CD4-positive, alpha-beta T cell treated with Interleukin-17A for 4 hours (primary cell): ENCODE results near the gene SLC33A1.
"Not testable (repeated sequence)": the region's sequence is repeated elsewhere in the genome, so short reads cannot be mapped to it uniquely, and the experiment has no call there.

Experiments
- DNase-seq: peaks from one replicate; pipeline ENCODE4 v3.0.0-alpha.2; 2020; ENCODE audit warnings: mixed read lengths

SLC33A1 gene

DNA sequence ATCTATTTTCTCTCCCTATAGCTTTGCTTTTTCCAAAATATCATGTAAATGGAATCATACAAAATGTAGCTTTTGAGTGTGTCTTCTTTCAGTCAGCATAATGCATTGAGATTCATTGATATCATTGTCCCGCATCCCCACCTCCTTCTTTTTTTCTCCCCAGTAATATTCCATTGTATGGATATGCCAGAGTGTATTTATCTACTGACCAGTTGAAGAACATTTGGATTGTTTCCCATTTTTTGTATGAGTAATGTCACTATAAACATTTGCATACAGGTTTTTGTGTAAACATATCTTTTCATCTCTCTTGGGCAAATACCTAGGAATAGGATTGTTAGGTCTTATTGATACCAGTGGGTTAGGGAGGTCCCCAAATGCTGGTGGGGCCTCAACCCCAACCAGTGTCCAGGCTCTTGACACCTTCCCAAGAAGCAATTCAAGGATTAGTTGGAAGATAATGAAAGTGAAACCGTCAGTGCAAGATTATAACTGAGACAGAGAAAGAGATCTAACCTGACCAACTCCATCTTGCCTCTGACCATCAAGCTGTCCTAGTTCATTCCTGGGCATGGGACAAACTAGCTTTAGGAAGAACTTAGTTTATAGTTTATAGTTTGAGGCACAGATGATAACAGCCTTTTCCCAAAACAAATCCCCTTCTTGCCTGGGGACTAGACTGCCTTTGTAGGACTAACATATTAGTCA is 7.4 kb upstream of the SLC33A1 start:
- no peak for DNase-seq

DNA sequence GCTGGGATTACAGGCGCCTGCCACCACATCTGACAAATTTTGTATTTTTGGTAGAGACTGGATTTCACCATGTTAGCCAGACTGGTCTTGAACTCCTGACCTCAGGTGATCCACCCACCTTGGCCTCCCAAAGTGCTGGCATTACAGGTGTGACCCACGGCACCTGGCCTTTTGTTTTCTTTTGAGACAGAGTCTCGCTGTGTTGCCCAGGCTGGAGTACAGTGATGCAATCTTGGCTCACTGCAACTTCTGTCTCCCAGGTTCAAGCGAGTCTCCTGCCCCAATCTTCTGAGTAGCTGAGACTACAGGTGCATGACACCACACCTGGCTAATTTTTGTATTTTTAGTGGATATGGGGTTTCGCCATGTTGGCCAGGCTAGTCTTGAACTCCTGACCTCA is 6.2 kb upstream of the SLC33A1 start:
- DNase-seq = not testable (repeated sequence)

DNA sequence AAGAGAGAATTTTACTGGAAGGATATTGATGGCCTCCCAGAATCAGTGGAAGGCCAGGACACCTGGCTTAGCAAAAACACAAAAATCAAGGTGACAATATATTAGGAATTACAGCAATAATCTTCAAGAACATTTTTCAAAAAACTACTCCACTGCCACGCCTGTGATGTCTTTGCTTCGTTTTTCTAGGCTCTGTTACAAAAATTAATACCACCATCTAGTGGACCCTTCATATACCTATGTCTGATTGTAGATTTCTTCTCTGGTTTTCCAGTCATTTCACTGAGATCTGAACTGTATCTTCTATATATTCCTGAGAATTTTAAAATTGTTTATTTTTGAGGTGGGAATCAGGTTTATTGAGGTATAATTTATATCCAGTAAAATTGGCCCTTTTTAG is 5.6 kb upstream of the SLC33A1 start:
- no peak for DNase-seq

DNA sequence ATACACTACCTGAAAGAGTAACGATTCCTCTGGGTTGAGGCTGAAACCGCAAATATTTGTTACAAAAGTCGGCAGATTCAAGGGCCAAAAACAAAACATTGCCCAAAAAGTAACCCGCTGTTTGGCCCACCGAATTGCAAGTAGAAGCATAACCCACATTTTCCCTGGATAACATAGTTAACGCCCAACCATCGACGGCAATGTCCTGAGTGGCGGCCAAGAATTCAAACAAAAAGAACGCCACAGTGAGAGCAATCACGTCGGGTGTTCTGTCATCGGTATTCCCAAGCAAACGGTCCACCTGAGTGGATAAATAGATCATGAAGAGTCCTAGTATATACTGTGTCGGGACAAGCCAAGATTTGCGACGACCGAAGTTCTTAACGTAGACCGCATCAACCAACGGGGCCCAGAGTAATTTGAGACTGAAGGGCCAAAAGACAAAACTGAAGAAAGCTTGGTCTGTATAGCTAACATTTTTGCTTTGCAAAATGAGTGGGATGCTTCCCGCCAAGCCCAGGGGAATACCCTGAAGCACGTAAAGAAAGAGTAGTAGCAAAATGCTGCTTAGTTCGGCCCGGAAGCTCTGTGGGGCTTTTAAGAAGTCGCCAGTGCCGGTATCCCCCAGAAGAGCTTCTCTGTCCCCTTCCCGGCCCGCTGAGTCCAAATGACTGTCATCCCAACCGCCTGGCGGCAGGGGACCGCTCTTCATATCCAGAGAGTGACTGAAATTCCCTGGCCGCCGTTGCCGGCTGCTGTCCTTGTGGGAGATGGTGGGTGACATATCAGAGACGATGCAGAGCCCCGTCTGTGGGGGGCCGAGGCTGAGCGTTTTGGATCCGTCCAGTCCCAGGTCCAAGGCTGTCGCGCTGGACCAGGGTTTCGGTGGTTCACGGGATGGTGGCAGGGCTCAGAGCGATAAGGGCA is 750 bp downstream of the SLC33A1 start:
- peak; percentile 34 for DNase-seq

DNA sequence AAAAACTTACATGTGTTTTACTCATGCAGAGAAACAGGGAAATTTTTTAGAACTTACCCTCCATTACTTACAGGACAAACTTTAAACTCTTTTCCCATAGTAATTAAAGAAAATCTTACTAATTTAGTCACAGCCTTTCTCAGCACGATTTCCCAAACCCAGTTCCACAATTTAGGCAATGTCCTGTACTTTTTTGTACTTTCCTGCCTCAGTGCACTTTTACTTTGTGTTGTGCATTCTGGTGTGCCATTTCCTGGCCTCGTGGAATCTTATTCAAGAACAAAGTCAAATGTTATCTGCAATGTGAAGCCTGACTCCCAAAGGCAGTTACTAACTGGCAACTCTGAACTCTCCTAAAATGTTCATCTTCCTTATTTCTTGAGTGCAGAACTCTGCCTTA is 1.9 kb downstream of the SLC33A1 start:
- no peak for DNase-seq

DNA sequence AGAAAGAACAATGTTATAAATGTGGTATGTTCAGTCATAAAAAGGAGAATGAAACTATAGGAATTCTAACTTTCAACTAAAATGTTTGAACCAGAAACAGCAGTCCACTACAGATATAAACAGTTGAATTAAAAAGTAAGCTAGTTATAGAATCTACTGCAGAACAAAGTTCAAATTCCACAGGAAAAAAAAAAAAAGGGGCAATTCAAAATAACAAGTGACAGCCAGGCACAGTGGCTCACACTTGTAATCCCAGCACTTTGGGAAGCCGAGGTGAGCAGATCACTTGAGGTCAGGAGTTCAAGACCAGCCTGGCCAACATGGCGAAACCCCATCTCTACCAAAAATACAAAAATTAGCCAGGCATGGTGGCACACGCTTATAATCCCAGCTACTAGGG is 4.8 kb downstream of the SLC33A1 start:
- not testable (repeated sequence) for DNase-seq

DNA sequence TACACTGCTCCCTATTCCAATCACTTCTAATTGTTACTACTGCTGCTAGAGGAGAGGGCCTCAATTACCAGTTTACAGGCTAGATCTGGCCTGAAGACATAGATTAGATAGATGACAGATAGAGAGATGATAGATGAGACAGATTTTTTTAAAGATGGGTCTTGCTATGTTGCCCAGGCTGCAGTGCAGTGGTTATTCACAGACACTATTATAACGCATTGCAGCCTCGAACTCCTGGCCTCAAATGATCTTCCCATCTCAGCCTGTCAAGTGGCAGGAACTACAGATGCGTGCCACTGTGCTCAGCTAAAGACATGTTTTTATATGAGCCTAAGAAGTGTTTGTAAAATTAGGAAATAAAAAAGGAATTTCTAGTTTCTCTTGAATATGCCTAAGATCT is 6.2 kb downstream of the SLC33A1 start:
- DNase-seq = no peak

DNA sequence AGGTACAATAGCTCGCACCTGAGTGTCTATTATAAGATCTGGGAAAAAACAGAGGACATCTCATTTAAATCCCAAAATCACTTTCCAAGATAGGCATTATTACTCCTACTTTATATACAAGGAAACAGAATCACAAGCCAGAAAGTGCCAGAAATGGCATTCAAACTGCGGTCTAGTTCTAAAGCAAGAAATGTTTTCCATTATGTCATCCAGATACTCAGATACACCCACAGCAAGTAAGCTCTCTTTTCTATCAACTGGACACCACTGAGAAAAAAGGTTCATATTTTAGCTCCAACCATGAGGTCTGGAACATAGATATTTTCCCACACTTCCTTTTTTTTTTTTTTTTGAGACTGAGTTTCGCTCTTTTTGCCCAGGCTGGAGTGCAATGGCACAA is 8.1 kb downstream of the SLC33A1 start:
- no peak for DNase-seq

DNA sequence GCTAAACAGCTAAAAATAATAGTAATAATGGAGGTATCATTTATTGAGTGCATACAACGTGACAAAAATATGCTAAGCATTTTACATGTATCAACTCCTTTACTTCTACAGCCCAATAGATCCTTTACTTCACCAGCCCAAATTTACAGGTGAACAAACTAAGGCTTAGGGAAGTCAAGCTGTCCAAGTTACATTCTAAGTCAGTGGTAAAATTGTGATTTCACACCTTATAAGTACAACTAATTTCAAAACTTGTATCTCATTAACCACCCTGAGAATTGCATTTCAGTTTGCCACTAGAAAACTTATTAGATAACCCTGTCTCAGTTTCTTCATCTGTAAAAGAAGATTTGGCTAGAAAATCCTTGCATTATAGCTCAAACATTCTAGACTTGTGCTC is 10.7 kb downstream of the SLC33A1 start:
- no peak for DNase-seq

DNA sequence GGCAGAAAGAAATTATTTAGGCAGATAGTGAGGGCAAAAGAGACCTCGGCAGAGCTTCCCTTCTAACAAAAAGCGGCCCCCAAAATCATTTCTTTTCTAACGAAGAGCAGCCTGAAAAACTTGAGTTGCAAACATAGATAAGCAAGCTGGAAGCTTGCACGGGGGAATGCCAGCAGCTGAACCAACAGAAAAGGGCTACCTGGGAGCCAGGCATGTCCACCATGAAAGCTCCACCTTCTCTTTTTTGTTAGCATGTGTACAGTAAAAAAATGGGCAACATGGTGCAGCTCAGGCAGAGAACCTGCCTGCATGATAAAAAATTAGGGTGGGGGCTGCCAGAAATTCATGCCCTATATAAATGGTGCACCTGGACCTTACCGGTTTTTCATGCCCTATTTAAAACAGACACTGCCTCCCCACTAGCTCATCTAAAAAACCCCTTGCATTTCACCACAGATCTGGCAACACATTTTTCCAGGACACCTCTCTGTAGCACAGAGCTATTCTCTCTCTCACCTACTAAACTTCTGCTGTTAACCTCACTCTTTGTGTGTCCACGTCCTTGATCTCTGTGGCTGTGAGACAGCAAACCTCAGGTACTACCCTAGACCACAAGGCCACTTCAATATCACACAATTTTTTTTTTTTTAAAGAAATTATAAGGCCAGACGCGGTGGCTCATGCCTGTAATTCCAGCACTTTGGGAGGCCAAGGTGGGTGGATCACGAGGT is 18.7 kb downstream of the SLC33A1 start:
- DNase-seq = no peak

DNA sequence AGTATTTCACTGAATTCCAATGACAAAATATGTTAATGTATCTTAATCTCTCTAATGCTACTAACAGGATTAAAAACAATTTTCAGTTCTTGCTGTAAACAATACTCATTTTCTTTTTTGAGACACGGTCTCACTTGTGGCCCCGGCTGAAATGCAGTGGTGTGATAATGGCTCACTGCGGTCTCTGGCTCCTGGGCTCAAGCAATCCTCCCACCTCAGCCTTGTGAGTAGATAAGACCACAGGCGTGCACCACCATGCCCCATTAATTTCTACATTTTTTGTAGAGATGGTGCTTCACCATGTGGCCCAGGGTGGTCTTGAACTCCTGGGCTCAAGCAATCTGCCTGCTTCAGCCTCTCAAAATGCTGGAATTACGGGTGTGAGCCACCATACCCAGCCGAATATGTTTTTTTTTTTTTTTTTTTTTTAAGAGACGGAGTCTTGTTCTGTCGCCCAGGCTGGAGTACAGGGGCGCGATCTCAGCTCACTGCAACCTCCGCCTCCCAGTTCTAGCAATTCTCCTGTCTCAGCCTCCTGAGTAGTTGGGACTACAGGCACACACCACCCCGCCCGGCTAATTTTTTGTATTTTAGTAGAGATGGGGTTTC is 25.6 kb downstream of the SLC33A1 start:
- DNase-seq = not testable (repeated sequence)

DNA sequence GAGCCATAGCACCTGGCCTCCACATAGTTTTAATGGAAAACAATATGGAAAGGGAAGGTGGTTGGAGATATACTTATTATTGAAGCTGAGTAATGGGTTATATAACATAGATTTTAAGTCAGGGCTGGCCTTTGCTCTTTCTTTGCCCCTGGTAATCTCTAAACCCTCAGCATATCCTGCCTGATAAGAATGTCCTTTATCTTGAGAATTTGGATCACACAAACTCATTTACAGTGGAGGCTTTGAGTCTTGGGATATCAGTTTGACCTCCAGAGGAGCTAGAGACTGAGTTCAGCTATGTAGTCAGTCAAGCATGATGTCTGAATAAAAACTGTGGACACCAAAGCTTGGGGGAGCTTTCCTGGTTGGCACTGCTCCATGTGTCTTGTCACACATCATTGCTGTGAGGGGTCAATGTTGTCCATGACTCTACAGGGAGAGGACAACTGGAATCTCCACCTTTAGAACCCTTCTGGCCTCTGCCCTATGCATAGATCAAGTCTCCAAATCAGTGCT is 39.1 kb downstream of the SLC33A1 start:
- no peak for DNase-seq

DNA sequence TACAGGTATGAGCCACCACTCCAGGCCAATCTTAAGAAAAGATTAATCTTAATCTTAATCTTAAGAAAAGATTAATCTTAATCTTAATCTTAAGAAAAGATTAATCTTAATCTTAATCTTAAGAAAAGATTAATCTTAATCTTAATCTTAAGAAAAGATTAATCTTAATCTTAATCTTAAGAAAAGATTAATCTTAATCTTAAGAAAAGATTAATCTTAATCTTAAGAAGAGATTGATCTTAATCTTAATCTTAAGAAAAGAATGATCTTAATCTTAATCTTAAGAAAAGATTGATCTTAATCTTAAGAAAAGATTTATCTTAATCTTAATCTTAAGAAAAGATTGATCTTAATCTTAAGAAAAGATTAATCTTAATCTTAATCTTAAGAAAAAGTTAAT is 41.0 kb downstream of the SLC33A1 start:
- DNase-seq = not testable (repeated sequence)

DNA sequence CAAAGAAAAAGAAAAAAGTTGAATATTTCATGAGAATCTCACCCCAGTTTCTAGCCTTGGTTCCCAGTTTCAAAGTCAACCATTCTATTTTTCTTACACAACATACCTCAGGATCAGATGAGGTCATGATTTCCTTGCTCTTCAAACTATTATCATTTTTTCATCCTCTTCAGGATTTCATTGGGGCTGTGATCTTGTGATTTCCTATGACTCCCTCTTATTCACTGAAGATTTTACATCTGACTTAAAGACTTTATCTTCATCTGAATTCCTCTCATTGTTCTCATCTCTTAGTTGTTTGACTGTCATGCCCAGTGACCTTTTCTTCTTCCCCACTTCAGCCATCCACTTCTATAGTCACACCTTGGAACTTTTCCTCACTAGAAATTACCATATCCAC is 45.0 kb downstream of the SLC33A1 start:
- no peak for DNase-seq

DNA sequence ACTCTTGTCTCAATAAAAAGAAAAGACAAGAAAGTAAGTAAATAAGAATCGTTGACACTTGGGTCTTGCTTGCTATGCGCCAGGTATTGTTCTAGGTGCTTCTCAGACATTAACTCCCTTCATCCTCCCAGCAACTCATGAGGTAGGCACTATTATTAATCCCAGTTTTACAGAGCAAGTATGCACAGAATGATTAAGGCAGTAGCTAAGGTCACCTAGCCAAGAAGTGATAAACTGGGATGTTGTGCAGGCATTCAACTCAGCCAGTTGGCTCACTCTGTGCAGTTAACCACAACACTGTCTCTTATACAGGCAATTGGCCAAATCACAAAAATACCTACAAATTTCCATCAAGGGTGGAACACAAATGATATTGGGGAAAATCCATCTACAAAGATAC is 46.4 kb downstream of the SLC33A1 start:
- DNase-seq = no peak

DNA sequence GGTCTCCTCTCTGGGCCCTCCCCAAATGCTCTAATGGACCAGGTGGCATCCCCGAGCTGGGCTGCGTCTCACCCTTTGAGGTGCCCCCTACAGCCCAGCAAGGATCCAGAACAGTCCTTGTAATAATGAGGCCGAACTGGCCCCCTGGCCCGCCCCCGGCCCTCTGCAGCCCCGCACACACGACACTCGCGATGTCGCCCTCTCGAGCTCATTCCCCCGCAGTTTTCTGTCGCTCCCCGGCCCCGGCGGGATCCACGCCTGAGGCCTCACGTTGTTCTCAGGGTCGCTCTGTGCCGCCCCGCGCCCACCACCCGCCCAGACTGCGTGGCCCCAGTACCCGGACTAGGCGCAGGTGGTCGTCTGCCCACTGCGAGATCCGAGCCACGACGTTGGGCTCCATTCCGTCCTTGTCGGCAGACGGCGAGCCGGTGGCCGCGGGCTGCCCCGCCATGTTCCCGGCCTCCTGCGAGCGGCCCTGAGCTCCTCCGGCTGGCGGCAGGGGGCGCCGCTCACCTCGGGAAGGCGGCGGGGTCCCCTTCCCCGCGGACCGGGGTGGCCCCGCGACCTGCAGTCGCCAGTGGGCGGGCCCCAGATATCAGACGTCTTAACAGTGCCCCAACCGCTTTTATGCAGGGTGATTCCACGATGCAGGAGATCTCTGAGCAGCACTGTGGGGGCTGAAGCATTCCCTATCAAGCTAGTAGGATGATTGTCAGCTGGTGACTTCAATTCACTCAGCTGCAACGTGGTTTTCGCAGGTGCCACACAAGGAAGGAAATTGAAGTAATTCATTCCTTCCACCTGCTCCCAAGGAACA is 48.2 kb downstream of the SLC33A1 start, which contains the start of gene C3orf33:
TSS of gene C3orf33 (minus strand) at position 477 of the 817 bp plus-strand sequence. CDS start at position 451, 26 bp downstream.
- DNase-seq = peak; percentile 85

DNA sequence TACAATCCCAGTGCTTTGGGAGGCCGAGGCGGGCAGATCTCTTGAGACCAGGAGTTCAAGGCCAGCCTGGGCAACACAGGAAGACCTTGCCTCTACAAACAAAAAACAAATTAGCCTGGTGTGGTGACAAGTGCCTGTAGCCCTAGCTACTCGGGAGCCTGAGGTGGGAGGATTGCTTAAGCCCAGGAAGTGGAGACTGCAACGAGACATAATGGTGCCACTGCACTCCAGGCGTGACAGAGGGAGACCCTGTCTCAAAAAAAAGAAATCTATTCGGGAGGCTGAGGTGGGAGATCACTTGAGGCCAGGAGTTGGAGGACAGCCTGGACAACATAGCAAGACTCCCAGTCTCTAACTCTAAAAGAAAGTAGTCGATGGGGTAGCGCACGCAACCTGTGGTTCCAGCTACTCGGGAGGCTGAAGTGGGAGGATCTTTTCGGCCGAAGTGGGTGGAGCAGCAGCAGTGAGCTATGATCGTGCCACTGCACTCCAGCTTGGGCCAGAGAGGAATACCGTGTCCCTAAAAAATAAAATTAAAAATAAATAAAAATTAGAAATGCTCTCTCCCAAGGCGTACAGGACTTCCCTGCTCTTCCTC is 48.9 kb downstream of the SLC33A1 start:
- no peak for DNase-seq

DNA sequence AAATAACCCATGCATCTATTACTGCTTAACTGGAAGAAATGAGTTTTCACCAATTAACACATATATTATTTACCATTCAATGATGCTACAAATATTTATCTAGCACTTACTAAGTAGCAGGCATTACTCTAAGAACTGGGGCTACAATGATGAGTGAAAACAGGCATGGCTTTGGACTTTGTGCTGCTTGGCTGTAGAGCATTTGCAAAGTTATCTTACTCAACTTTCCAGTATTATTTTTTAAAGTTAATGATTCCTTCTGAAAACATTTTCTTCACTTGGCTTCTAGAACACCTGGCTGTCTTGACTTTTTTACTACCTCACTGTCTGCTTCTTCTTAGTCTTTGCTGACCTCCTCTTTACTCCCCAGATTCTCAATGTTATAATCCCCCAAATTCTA is 49.9 kb downstream of the SLC33A1 start:
- no peak for DNase-seq

DNA sequence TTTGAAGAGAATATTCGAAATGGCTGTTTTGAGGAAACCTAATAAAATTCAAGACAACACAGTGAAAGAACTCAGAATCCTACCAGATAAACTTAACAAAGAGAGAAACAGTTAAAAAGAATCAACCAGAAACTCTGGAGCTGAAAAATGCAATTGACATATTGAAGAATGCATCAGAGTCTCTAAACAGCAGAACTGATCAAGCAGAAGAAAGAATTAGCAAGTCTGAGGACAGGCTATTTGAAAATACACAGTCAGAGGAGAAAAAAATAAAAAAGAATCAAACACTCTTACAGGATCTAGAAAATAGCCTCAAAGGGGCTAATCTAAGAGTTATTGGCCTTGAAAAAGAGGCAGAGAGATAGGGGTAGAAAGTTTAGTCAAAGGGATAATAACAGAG is 61.7 kb downstream of the SLC33A1 start:
- no peak for DNase-seq

DNA sequence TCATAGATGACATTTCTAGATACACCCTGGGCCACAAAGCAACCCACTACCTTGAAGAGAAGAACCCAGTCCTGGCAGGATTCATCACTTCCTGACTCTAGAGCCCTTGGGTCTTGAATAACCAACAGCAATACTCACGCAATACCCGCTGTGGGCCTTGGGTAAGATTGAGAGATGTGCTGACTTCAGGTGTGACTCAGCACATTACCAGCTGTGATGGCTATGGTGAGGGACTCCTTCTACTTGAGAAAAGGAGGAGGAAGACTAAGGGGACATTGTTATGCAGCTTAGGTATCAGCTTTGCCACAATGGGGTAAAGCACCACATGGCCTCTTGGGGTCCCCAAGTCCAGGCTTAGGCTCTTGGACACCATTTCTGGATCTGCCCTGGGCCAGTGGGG is 63.0 kb downstream of the SLC33A1 start:
- DNase-seq = no peak

DNA sequence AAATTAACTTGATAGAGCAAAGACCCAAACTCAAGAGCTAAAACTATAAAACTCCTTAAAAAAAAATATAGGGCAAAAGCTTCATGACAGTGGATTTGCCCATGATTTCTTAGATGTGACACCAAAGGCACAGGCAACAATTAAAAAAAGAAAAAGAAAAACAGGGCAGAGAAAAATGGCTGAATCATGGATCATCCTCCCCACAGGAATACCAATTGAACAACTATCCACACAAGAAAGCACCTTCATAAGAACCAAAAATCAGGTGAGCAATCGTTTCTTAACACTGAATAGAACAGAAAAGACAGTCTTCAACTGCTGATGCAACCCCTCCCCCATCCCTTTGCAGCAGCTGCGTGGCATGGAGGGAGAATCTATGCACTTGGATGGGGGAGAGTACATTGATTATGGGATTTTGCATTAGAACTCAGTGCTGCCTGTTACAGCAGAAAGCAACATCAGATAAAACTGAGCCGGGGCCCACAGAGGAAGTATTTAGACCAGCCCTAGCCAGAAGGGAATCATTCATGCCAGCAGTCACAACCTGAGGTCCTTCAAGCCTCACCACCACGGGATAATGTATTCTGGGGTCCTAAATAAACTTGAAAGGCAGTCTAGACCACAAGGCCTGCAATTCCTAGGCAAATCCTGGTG is 63.8 kb downstream of the SLC33A1 start:
- DNase-seq = no peak
